GM21528 (cell line): ENCODE measurements around the gene AMMECR1.

Experiments used
- ATAC-seq: cut with Tn5 transposase; IDR thresholded peaks from one replicate; pipeline ENCODE4 v1.9.1; 2021; ENCODE audit warnings: mild to moderate bottlenecking, moderate library complexity; ENCODE audit not compliant: unreplicated experiment, low FRiP score

Gene AMMECR1

GRCh38 chrX:110315551-110315950, 2.3 kb downstream of the AMMECR1 start:
- ATAC-seq: no peak

GRCh38 chrX:110311437-110312230, 6.3 kb downstream of the AMMECR1 start:
- ATAC-seq: no peak

- peak; percentile 81 for ATAC-seq
Measured at GRCh38 chrX:110310896-110311295, 7.0 kb downstream of the AMMECR1 start.

- ATAC-seq: peak; percentile 27
Measured at GRCh38 chrX:110310000-110310790, 7.7 kb downstream of the AMMECR1 start.

DNA sequence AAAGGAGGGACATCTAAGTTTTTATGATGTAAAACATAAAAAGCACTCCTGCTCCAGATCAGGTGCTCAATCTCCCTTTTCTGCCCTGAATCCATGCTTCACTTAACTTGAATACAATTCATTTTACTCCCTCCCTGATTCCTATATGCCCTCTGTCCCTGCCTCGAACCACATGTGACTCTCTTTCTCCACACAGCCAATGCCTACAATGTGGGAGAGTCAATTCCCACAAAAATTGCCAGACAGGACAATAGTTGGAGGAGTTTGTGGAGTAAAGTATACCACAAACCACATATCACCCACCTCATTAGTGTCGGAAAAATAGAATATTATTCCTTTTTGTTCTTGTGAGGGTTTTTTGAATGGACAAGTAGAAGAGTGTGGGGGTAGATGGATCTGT, 9.7 kb downstream of the AMMECR1 start:
- no peak for ATAC-seq

- ATAC-seq: no peak
Measured at GRCh38 chrX:110304884-110305283, 13.0 kb downstream of the AMMECR1 start.

- ATAC-seq: no peak
Measured at GRCh38 chrX:110304371-110304770, 13.5 kb downstream of the AMMECR1 start.

GRCh38 chrX:110302975-110303374, 14.9 kb downstream of the AMMECR1 start:
- ATAC-seq: no peak

DNA sequence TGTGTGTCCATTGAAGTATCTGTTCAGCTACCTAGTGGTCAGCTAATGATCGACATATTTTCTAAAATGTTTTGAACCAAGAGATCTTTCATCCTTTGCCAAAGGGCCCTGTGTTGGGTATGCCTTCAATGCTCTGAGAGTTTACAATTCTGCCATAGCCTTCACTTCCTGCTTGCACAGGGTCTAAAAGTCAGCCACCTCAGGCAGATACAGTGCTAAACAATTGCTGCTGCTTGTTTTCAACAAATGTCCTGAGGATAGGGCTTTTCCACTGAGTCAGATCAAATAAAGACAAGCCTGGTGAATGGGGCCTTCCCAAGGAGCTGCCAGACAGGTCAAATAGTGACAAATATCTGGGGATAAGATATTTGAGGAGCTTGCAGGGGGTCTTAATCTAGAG, 16.7 kb downstream of the AMMECR1 start:
- ATAC-seq: no peak

DNA sequence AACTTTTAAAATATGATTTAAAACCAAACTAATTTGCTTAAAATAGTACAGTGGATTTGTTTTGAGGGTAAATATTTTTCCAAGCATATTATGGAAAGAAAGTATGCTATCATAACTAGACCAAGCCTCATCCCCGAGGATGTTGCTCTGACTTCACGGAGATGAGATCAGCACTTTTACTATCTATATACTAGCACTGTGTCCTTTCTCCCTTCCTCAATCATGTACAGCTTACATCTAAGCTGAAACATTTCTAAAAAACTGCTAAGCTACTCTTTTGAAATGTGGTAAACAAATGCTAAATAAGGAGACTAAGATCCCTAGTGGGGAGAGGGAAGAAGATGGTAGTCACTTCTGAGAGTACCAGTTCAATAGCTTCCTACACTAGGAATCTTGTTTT, 23.8 kb downstream of the AMMECR1 start:
- no peak for ATAC-seq

DNA sequence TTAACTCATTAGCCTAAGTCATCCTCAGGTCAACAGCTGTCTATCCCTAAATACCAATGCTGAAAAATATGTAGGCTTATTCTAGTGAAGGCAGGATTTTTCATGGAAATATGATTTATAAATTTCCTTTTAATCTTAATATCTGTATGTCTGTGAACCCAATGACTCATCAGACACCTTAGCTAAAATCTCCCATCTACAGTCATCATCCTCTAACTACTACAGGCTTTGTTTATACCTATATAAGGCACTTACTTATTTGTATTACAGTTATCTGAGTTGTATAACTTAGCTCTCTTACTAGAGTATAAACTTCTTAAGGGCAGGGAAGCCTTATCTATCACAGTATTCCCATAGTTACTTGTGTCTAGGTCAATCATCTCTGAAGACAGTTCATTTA, 24.2 kb downstream of the AMMECR1 start:
- no peak for ATAC-seq

DNA sequence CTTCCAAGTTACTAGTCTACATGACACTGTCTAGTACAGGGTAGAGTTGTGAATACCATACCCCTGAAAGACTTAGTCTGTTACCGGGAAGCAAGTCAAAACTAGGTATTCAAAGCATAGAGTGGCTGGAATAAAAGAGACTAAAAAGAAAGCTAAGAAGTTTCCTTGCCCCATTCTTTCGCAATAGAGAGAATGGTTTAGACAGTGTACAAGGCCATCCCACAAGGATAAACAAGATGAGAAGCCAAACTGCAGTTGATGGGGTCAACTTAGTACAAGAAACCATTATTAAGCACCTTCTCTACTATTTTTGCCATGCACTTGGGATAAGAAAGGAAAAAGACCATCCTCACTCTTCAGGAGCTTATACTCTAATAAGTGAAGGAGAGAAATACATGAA, 30.3 kb downstream of the AMMECR1 start:
- no peak for ATAC-seq

DNA sequence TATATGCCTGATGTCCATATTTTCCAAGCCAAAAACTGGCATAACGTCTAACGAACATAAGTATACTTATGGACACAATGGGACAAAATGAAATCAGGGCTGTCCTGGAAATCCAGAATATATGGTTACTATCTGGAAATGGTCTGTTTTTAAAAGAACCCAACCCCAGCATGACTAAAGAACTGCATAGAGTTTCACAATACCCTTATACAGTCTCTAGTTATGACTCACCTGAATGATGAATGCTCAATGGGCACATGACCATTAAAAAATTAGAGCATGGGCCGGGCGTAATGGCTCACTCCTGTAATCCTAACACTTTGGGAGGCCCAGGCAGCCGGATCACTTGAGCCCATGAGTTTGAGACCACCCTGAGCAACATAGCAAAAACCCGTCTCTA, 31.8 kb downstream of the AMMECR1 start:
- no peak for ATAC-seq

GRCh38 chrX:110284159-110284558, 33.7 kb downstream of the AMMECR1 start:
- no peak for ATAC-seq

GRCh38 chrX:110282922-110283321, 35.0 kb downstream of the AMMECR1 start:
- ATAC-seq: no peak

DNA sequence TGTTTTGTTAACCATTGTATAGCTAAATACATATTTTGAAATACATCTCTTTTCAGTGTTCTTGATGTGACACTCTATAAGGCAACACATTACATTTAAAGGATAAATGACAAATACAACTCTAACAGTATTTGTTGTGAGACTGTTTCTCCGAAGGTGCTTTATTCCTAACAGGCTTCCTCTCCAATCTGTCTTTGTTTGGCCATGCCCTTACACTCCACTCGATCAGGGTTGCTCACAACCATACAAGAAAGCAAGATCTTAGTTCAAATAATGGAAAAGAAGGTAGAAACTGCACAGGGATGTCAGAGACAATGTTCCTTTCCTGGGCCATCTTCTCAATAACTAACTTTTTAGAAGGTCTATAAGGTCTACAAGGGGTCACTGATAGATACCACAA, 36.5 kb downstream of the AMMECR1 start:
- no peak for ATAC-seq

- ATAC-seq: no peak
Measured at GRCh38 chrX:110280954-110281353, 36.9 kb downstream of the AMMECR1 start.

DNA sequence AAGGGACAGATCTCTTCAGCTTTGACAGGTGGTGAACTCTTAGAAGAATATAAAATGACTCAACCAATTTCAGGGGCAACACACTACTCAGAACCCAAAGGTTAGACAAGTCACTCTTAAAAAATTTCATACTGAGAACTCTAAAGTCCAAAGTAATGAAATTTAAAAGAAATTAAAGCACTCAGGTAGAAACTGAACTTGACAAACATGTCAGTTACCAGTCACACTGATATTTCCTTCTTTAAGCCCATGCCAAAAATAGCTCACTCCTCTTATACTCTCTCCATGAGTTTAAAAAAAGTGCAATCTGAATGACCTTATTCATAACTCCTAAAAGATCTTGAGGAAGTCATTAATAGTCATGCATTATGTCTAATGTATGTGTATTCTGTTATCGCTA, 40.3 kb downstream of the AMMECR1 start:
- no peak for ATAC-seq

GRCh38 chrX:110276778-110277177, 41.1 kb downstream of the AMMECR1 start:
- ATAC-seq: peak; percentile 86

DNA sequence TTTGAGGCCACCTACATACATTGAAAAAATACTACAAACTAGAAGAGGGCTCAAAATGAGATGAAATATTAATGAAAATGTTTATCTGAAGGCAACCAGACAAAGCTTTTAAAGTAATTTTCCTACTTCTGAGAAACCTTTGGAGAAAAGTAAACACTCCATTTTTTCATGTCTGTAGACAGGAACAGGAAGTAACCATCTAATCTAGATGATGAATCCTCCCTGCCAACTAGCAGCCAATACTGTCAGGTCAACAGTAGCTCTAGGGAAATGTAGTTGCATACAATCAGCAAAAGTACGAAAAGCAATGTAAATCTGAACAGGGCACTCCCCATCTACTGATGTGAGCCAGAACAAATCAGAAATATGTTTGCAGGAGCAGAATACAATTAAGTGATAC, 49.0 kb downstream of the AMMECR1 start:
- no peak for ATAC-seq

DNA sequence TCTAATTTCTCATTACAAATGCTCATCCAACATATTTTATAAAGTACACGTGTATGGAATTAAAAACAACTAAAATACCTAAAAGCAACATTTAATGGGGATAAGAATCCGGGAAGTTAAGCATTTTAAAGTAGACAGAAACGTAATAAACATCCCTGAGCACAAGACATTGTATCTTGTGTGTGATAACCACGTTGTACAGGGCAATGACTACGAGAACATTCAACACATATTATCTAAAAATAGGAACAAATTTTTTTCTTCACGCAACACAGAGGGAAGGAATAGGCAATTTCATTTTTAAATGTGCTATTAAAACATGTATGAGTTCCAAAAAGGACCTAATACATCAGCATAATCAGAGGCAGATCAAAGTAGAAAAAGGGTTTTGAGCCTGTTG, 49.5 kb downstream of the AMMECR1 start:
- no peak for ATAC-seq

DNA sequence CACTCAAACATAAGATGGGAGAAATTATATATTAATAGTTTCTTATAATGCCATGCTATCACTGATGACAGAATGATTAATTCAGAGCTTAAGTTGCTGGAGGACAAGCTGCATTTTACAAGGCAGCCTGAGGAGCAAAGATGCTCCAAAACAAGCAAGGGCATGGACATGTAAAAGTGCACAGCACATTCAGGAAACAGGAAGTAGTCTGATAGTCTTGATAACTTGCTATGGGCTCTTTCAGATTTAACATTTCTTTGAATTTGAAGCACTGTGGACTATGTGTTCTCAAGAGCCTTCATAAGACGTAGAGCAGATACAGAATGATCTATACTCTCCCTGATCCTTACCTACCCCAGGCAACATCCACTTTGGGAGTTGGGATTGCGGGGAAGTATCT, 50.0 kb downstream of the AMMECR1 start:
- ATAC-seq: no peak
